IMR-90 (cell line): ENCODE data around the gene TCF4. TPM values are rescaled to one million over a fixed set of nuclear protein-coding genes. Genes with fewer than 3 reads are reported as not detected.

Experiments
- ATAC-seq: fragments of 200-7000 bp; cut with Tn5 transposase; 2 replicates; pipeline ENCODE4 v1.9.1; 2020; ENCODE audit warnings: low read depth, mild to moderate bottlenecking, moderate library complexity
- BruUV-seq: library from RNA; stranded (reverse); fragments of 400-500 nt; replicated peaks from 2 replicates; lab custom pipeline; 2021; lab: Mats Ljungman, UMichigan
- CTCF ChIA-PET: fragments of 300-600 bp; formaldehyde crosslinking; extraction: SDS; loops from one replicate; lab custom pipeline; 2021; ENCODE audit warnings: antibody characterized with exemption; lab: Yijun Ruan, JAX
- POLR2A ChIA-PET: fragments of 300-600 bp; sonication (Branson Sonifier 250); formaldehyde crosslinking; loops from one replicate; lab custom pipeline; 2022; ENCODE audit warnings: antibody characterized with exemption; ENCODE audit not compliant: unreplicated experiment; lab: Charles Lee
- DNase-seq: peaks from one replicate; pipeline ENCODE4 v3.0.0; 2013
- H2AFZ ChIP-seq: replicated peaks from 2 replicates; pipeline ENCODE3; 2013; ENCODE audit warnings: low read length, mild to moderate bottlenecking; ENCODE audit not compliant: poor library complexity
- H2AK5ac ChIP-seq: 2 replicates; pipeline ENCODE4 v1.6.1; 2013; ENCODE audit warnings: low read depth, low read length, inconsistent platforms
- H2AK9ac ChIP-seq: replicated peaks from 2 replicates; pipeline ENCODE3; 2013; ENCODE audit warnings: mild to moderate bottlenecking, low read depth, low read length, moderate library complexity; ENCODE audit not compliant: poor library complexity
- H2BK120ac ChIP-seq: 2 replicates; pipeline ENCODE4 v1.6.1; 2013; ENCODE audit warnings: low read depth, low read length, inconsistent platforms
- H2BK15ac ChIP-seq: 3 replicates; pipeline ENCODE4 v1.6.1; 2013; ENCODE audit warnings: low read depth, low read length, inconsistent platforms
- H2BK20ac ChIP-seq: 2 replicates; pipeline ENCODE4 v1.6.1; 2013; ENCODE audit warnings: low read depth, mild to moderate bottlenecking, inconsistent platforms, low read length, moderate library complexity
- H2BK5ac ChIP-seq: 2 replicates; pipeline ENCODE4 v1.6.1; 2013; ENCODE audit warnings: mild to moderate bottlenecking, low read depth, low read length, inconsistent platforms; ENCODE audit not compliant: poor library complexity, severe bottlenecking
- H3K14ac ChIP-seq: replicated peaks from 2 replicates; pipeline ENCODE4 v1.6.1; 2013; ENCODE audit warnings: low read depth, low read length, inconsistent platforms
- H3K18ac ChIP-seq: 2 replicates; pipeline ENCODE4 v1.6.1; 2013; ENCODE audit warnings: low read depth, low read length, control low read depth
- H3K23ac ChIP-seq: 2 replicates; pipeline ENCODE4 v1.6.1; 2013; ENCODE audit warnings: low read depth, low read length, inconsistent platforms
- H3K27ac ChIP-seq: 2 replicates; pipeline ENCODE4 v1.5.1; 2013; ENCODE audit warnings: mild to moderate bottlenecking, control low read depth, low read length; ENCODE audit not compliant: insufficient read depth
- H3K27me3 ChIP-seq: 2 replicates; pipeline ENCODE4 v1.6.1; 2013; ENCODE audit warnings: low read length; ENCODE audit not compliant: control insufficient read depth, insufficient read depth
- H3K36me3 ChIP-seq: 2 replicates; pipeline ENCODE4 v1.6.1; 2013; ENCODE audit warnings: low read length, mixed read lengths; ENCODE audit not compliant: control insufficient read depth, insufficient read depth
- H3K4ac ChIP-seq: 2 replicates; pipeline ENCODE4 v1.6.1; 2013; ENCODE audit warnings: low read depth, low read length, inconsistent platforms
- H3K4me1 ChIP-seq: 2 replicates; pipeline ENCODE4 v1.6.1; 2013; ENCODE audit warnings: low read length, mixed read lengths; ENCODE audit not compliant: control insufficient read depth, insufficient read depth
- H3K4me2 ChIP-seq: 2 replicates; pipeline ENCODE4 v1.6.1; 2013; ENCODE audit warnings: low read depth, mild to moderate bottlenecking, control low read depth, low read length, moderate library complexity
- H3K4me3 ChIP-seq: 2 replicates; pipeline ENCODE4 v1.5.1; 2013; ENCODE audit warnings: low read depth, mild to moderate bottlenecking, control low read depth, low read length, moderate library complexity; ENCODE audit not compliant: insufficient read depth
- H3K56ac ChIP-seq: 2 replicates; pipeline ENCODE4 v1.6.1; 2013; ENCODE audit warnings: low read length, inconsistent platforms; ENCODE audit not compliant: insufficient read depth; ENCODE audit errors: extremely low read depth
- H3K79me1 ChIP-seq, 2 experiments: 2 replicates each; pipeline ENCODE4 v1.6.1; 2013; ENCODE audit warnings: low read length in 2 of 2, inconsistent platforms in 1 of 2, low read depth in 1 of 2
- H3K9ac ChIP-seq: 2 replicates; pipeline ENCODE4 v1.6.1; 2013; ENCODE audit warnings: low read depth, low read length, control low read depth
- H3K9me1 ChIP-seq: 2 replicates; pipeline ENCODE4 v1.6.1; 2013; ENCODE audit warnings: low read length, inconsistent platforms; ENCODE audit not compliant: insufficient read depth
- H3K9me3 ChIP-seq: 2 replicates; pipeline ENCODE4 v1.6.1; 2013; ENCODE audit warnings: low read length; ENCODE audit not compliant: control insufficient read depth, insufficient read depth
- H4K20me1 ChIP-seq: 2 replicates; pipeline ENCODE4 v1.6.1; 2013; ENCODE audit warnings: low read length, inconsistent platforms; ENCODE audit not compliant: insufficient read depth
- H4K5ac ChIP-seq: 2 replicates; pipeline ENCODE4 v1.6.1; 2013; ENCODE audit warnings: mild to moderate bottlenecking, low read depth, low read length, control low read depth
- H4K8ac ChIP-seq, 2 experiments: 2 replicates each; pipeline ENCODE4 v1.6.1; 2013; ENCODE audit warnings: low read depth in 2 of 2, low read length in 2 of 2, control low read depth in 1 of 2, inconsistent platforms in 1 of 2
- H4K91ac ChIP-seq: 2 replicates; pipeline ENCODE4 v1.6.1; 2013; ENCODE audit warnings: low read depth, low read length, inconsistent platforms; ENCODE audit not compliant: insufficient read depth
- BHLHE40 ChIP-seq: fragments of 150-350 bp; IDR thresholded peaks from 2 replicates; pipeline ENCODE4 v1.6.1; 2016; ENCODE audit warnings: mild to moderate bottlenecking, low read depth, low read length
- CEBPB ChIP-seq: IDR thresholded peaks from 2 replicates; pipeline ENCODE4 v1.6.1; 2012; ENCODE audit warnings: low read depth, low read length, improper control_type of control experiment
- CTCF ChIP-seq: conservative IDR thresholded peaks from 2 replicates; pipeline ENCODE4 v1.5.1; 2012; ENCODE audit warnings: mild to moderate bottlenecking, low read depth, low read length, improper control_type of control experiment
- FOS ChIP-seq: fragments of 150-350 bp; IDR thresholded peaks from 2 replicates; pipeline ENCODE4 v1.6.1; 2016; ENCODE audit warnings: low read depth, low read length
- MXI1 ChIP-seq: IDR thresholded peaks from 2 replicates; pipeline ENCODE4 v1.6.1; 2012; ENCODE audit warnings: low read depth, mild to moderate bottlenecking, low read length, moderate library complexity, borderline replicate concordance
- NFE2L2 ChIP-seq: fragments of 150-350 bp; IDR thresholded peaks from 2 replicates; pipeline ENCODE4 v1.6.1; 2016; ENCODE audit warnings: low read depth, mild to moderate bottlenecking, low read length
- RCOR1 ChIP-seq: IDR thresholded peaks from 2 replicates; pipeline ENCODE4 v1.6.1; 2012; ENCODE audit warnings: mild to moderate bottlenecking, low read length, improper control_type of control experiment; ENCODE audit not compliant: insufficient replicate concordance
- RFX5 ChIP-seq: IDR thresholded peaks from 2 replicates; pipeline ENCODE4 v1.8.0; 2012; ENCODE audit warnings: low read depth, mild to moderate bottlenecking, low read length, moderate library complexity
- USF2 ChIP-seq: fragments of 150-350 bp; IDR thresholded peaks from 2 replicates; pipeline ENCODE4 v1.6.1; 2017; ENCODE audit warnings: mild to moderate bottlenecking, antibody characterized with exemption, low read length, low read depth
- WGBS, 2 experiments: methylation state at CpG; one replicate each; pipeline versions ENCODE4 v1.1.5 to v1.1.7; 2013; ENCODE audit warnings: missing lambda C conversion rate in 2 of 2; ENCODE audit not compliant: insufficient read length in 1 of 2; ENCODE audit errors: extremely low coverage in 2 of 2; 5-methylcytosine and 5-hydroxymethylcytosine counted together
- dilution Hi-C: fragments of 300-500 bp; cut with HindIII; formaldehyde crosslinking; loops from one replicate; pipeline ENCODE4 v1.14.3; 2018; ENCODE audit warnings: low sequenced_read_pairs; ENCODE audit not compliant: unreplicated experiment
- in situ Hi-C: fragments of 300-500 bp; cut with MboI; formaldehyde crosslinking; loops from 3 replicates; pipeline ENCODE4 v1.14.3; 2019; ENCODE audit warnings: low sequenced_read_pairs, inconsistent platforms, mixed read lengths
- intact Hi-C: fragments of 100-400 bp; cut with micrococcal nuclease; formaldehyde crosslinking; loops from 2 replicates; pipeline ENCODE4 v1.10.0; 2022
- polyA plus RNA-seq, 3 experiments: library from polyadenylated mRNA; depleted of rRNA; stranded (reverse); fragments of >200 nt; gene quantifications; 2 replicates each; pipeline ENCODE4 v1.2.3, GENCODE V29; 2012; ENCODE audit warnings: low replicate concordance in 1 of 3
- total RNA-seq: library from RNA; depleted of rRNA; stranded (reverse); fragments of >200 nt; gene quantifications from 2 replicates; pipeline ENCODE4 v1.2.3, GENCODE V29; 2012

Gene TCF4
- total and polyA plus RNA-seq, 2 of the 4 experiments (the other 2 are of a cell fraction): 30.0 to 87.1 TPM

DNA sequence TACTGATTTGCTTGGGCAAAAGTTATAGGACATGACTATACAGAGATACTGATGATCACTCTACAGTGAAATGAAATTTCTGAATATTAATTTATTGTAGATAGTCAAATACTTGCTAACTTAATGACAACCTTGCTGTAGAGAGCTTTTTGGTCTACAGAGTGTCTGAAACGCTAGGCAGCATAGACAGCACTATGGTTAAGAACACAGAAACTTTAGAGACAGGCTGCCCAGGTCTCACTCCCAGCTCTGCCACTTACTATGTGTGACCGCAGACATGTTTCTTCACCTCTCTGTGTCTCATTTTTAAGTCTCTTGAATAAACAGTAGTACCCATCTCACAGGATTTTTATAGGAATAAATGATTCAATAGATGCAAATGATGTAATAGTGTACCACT is 247.0 kb downstream of the TCF4 start:
- H3K9me3 ChIP-seq: no peaks in the 10 kb centered on the region
- no peak overlapping the region for H3K9ac ChIP-seq
- ChIA-PET CTCF (interaction anchor here (0.5 kb wide), 1 partner anchor 66 kb away, joined by 3 read pairs; no protein-coding TSS in a partner anchor), POLR2A (interaction anchor here (0.6 kb wide), 1 partner anchor 17 kb away, joined by 8 read pairs; no protein-coding TSS in a partner anchor)
- in situ Hi-C loops: no loop called here
- H3K36me3 ChIP-seq: 0 out of 2 replicates have a peak, but pooled peaks cover 2% of the 10 kb centered on the region
- peaks cover 10% of the 10 kb centered on the region for H3K4me1 ChIP-seq
- no peak overlapping the region for H4K5ac ChIP-seq
- no peak overlapping the region for H3K27ac ChIP-seq
- no TSS peak for BruUV-seq
- H2BK5ac ChIP-seq: no peak overlapping the region
- no peak for ATAC-seq
- no peak overlapping the region for H4K8ac ChIP-seq
- no peak overlapping the region for H2AK9ac ChIP-seq
- peaks cover 21 to 41% of the 10 kb centered on the region in 2 experiments for H3K79me1 ChIP-seq
- no peak overlapping the region for H2BK15ac ChIP-seq
- H2BK120ac ChIP-seq: no peak overlapping the region
- no peak overlapping the region for H4K91ac ChIP-seq
- dilution Hi-C loops: no loop called here
- no peak overlapping the region for H2AK5ac ChIP-seq
- H3K4me2 ChIP-seq: no peak overlapping the region
- H4K20me1 ChIP-seq: 0 out of 2 replicates have a peak, but pooled peaks cover 6% of the 10 kb centered on the region
- H3K56ac ChIP-seq: no peak overlapping the region
- DNase-seq: no peak
- no peak overlapping the region for H2AFZ ChIP-seq
- no peak overlapping the region for H3K23ac ChIP-seq
- H3K4ac ChIP-seq: no peak overlapping the region
- H3K18ac ChIP-seq: no peak overlapping the region
- no peak overlapping the region for H3K14ac ChIP-seq
- WGBS, 2 experiments: no CpG with 5 or more reads among the region's 2 CpGs
- H2BK20ac ChIP-seq: no peak overlapping the region
- H3K27me3 ChIP-seq: no peaks in the 10 kb centered on the region
- H3K9me1 ChIP-seq: peaks cover 6% of the 10 kb centered on the region
- no peak overlapping the region for H3K4me3 ChIP-seq
- TF ChIP-seq MXI1 (no peak), CEBPB (no peak), FOS (no peak), CTCF (no peak), RCOR1 (no peak), RFX5 (no peak), BHLHE40 (no peak), NFE2L2 (no peak), USF2 (no peak)
- intact Hi-C loops: loop anchor here (5.0 to 10.0 kb wide), 6 partner anchors 81 to 1236 kb away; partner anchors contain the start of gene TCF4
